IMR-90 (cell line): ENCODE results near the gene PSPN. TPM values are rescaled to one million over a fixed set of nuclear protein-coding genes. Genes with fewer than 3 reads are reported as not detected.

Source experiments
- ATAC-seq: fragments of 200-7000 bp; cut with Tn5 transposase; 2 replicates; pipeline ENCODE4 v1.9.1; 2020; ENCODE audit warnings: low read depth, mild to moderate bottlenecking, moderate library complexity
- BruUV-seq: library from RNA; stranded (reverse); fragments of 400-500 nt; replicated peaks from 2 replicates; lab custom pipeline; 2021; lab: Mats Ljungman, UMichigan
- CTCF ChIA-PET: fragments of 300-600 bp; formaldehyde crosslinking; extraction: SDS; loops from one replicate; lab custom pipeline; 2021; ENCODE audit warnings: antibody characterized with exemption; lab: Yijun Ruan, JAX
- POLR2A ChIA-PET: fragments of 300-600 bp; sonication (Branson Sonifier 250); formaldehyde crosslinking; loops from one replicate; lab custom pipeline; 2022; ENCODE audit warnings: antibody characterized with exemption; ENCODE audit not compliant: unreplicated experiment; lab: Charles Lee
- DNase-seq: peaks from one replicate; pipeline ENCODE4 v3.0.0; 2013
- H2AFZ ChIP-seq: replicated peaks from 2 replicates; pipeline ENCODE3; 2013; ENCODE audit warnings: low read length, mild to moderate bottlenecking; ENCODE audit not compliant: poor library complexity
- H2AK5ac ChIP-seq: 2 replicates; pipeline ENCODE4 v1.6.1; 2013; ENCODE audit warnings: low read depth, low read length, inconsistent platforms
- H2AK9ac ChIP-seq: replicated peaks from 2 replicates; pipeline ENCODE3; 2013; ENCODE audit warnings: mild to moderate bottlenecking, low read depth, low read length, moderate library complexity; ENCODE audit not compliant: poor library complexity
- H2BK120ac ChIP-seq: 2 replicates; pipeline ENCODE4 v1.6.1; 2013; ENCODE audit warnings: low read depth, low read length, inconsistent platforms
- H2BK15ac ChIP-seq: 3 replicates; pipeline ENCODE4 v1.6.1; 2013; ENCODE audit warnings: low read depth, low read length, inconsistent platforms
- H2BK20ac ChIP-seq: 2 replicates; pipeline ENCODE4 v1.6.1; 2013; ENCODE audit warnings: low read depth, mild to moderate bottlenecking, inconsistent platforms, low read length, moderate library complexity
- H2BK5ac ChIP-seq: 2 replicates; pipeline ENCODE4 v1.6.1; 2013; ENCODE audit warnings: mild to moderate bottlenecking, low read depth, low read length, inconsistent platforms; ENCODE audit not compliant: poor library complexity, severe bottlenecking
- H3K14ac ChIP-seq: replicated peaks from 2 replicates; pipeline ENCODE4 v1.6.1; 2013; ENCODE audit warnings: low read depth, low read length, inconsistent platforms
- H3K18ac ChIP-seq: 2 replicates; pipeline ENCODE4 v1.6.1; 2013; ENCODE audit warnings: low read depth, low read length, control low read depth
- H3K23ac ChIP-seq: 2 replicates; pipeline ENCODE4 v1.6.1; 2013; ENCODE audit warnings: low read depth, low read length, inconsistent platforms
- H3K27ac ChIP-seq: 2 replicates; pipeline ENCODE4 v1.5.1; 2013; ENCODE audit warnings: mild to moderate bottlenecking, control low read depth, low read length; ENCODE audit not compliant: insufficient read depth
- H3K27me3 ChIP-seq: 2 replicates; pipeline ENCODE4 v1.6.1; 2013; ENCODE audit warnings: low read length; ENCODE audit not compliant: control insufficient read depth, insufficient read depth
- H3K36me3 ChIP-seq: 2 replicates; pipeline ENCODE4 v1.6.1; 2013; ENCODE audit warnings: low read length, mixed read lengths; ENCODE audit not compliant: control insufficient read depth, insufficient read depth
- H3K4ac ChIP-seq: 2 replicates; pipeline ENCODE4 v1.6.1; 2013; ENCODE audit warnings: low read depth, low read length, inconsistent platforms
- H3K4me1 ChIP-seq: 2 replicates; pipeline ENCODE4 v1.6.1; 2013; ENCODE audit warnings: low read length, mixed read lengths; ENCODE audit not compliant: control insufficient read depth, insufficient read depth
- H3K4me2 ChIP-seq: 2 replicates; pipeline ENCODE4 v1.6.1; 2013; ENCODE audit warnings: low read depth, mild to moderate bottlenecking, control low read depth, low read length, moderate library complexity
- H3K4me3 ChIP-seq: 2 replicates; pipeline ENCODE4 v1.5.1; 2013; ENCODE audit warnings: low read depth, mild to moderate bottlenecking, control low read depth, low read length, moderate library complexity; ENCODE audit not compliant: insufficient read depth
- H3K56ac ChIP-seq: 2 replicates; pipeline ENCODE4 v1.6.1; 2013; ENCODE audit warnings: low read length, inconsistent platforms; ENCODE audit not compliant: insufficient read depth; ENCODE audit errors: extremely low read depth
- H3K79me1 ChIP-seq, 2 experiments: 2 replicates each; pipeline ENCODE4 v1.6.1; 2013; ENCODE audit warnings: low read length in 2 of 2, inconsistent platforms in 1 of 2, low read depth in 1 of 2
- H3K9ac ChIP-seq: 2 replicates; pipeline ENCODE4 v1.6.1; 2013; ENCODE audit warnings: low read depth, low read length, control low read depth
- H3K9me1 ChIP-seq: 2 replicates; pipeline ENCODE4 v1.6.1; 2013; ENCODE audit warnings: low read length, inconsistent platforms; ENCODE audit not compliant: insufficient read depth
- H3K9me3 ChIP-seq: 2 replicates; pipeline ENCODE4 v1.6.1; 2013; ENCODE audit warnings: low read length; ENCODE audit not compliant: control insufficient read depth, insufficient read depth
- H4K20me1 ChIP-seq: 2 replicates; pipeline ENCODE4 v1.6.1; 2013; ENCODE audit warnings: low read length, inconsistent platforms; ENCODE audit not compliant: insufficient read depth
- H4K5ac ChIP-seq: 2 replicates; pipeline ENCODE4 v1.6.1; 2013; ENCODE audit warnings: mild to moderate bottlenecking, low read depth, low read length, control low read depth
- H4K8ac ChIP-seq, 2 experiments: 2 replicates each; pipeline ENCODE4 v1.6.1; 2013; ENCODE audit warnings: low read depth in 2 of 2, low read length in 2 of 2, control low read depth in 1 of 2, inconsistent platforms in 1 of 2
- H4K91ac ChIP-seq: 2 replicates; pipeline ENCODE4 v1.6.1; 2013; ENCODE audit warnings: low read depth, low read length, inconsistent platforms; ENCODE audit not compliant: insufficient read depth
- MAFK ChIP-seq: IDR thresholded peaks from 2 replicates; pipeline ENCODE4 v1.6.1; 2012; ENCODE audit warnings: low read depth, low read length, improper control_type of control experiment
- MAZ ChIP-seq: IDR thresholded peaks from 2 replicates; pipeline ENCODE4 v1.6.1; 2012; ENCODE audit warnings: low read depth, mild to moderate bottlenecking, low read length, improper control_type of control experiment, moderate library complexity, borderline replicate concordance
- POLR2A ChIP-seq: IDR thresholded peaks from 2 replicates; pipeline ENCODE4 v1.6.1; 2012; ENCODE audit warnings: mild to moderate bottlenecking, low read depth, low read length
- RCOR1 ChIP-seq: IDR thresholded peaks from 2 replicates; pipeline ENCODE4 v1.6.1; 2012; ENCODE audit warnings: mild to moderate bottlenecking, low read length, improper control_type of control experiment; ENCODE audit not compliant: insufficient replicate concordance
- WGBS, 2 experiments: methylation state at CpG; one replicate each; pipeline versions ENCODE4 v1.1.5 to v1.1.7; 2013; ENCODE audit warnings: missing lambda C conversion rate in 2 of 2; ENCODE audit not compliant: insufficient read length in 1 of 2; ENCODE audit errors: extremely low coverage in 2 of 2; 5-methylcytosine and 5-hydroxymethylcytosine counted together
- dilution Hi-C: fragments of 300-500 bp; cut with HindIII; formaldehyde crosslinking; loops from one replicate; pipeline ENCODE4 v1.14.3; 2018; ENCODE audit warnings: low sequenced_read_pairs; ENCODE audit not compliant: unreplicated experiment
- in situ Hi-C: fragments of 300-500 bp; cut with MboI; formaldehyde crosslinking; loops from 3 replicates; pipeline ENCODE4 v1.14.3; 2019; ENCODE audit warnings: low sequenced_read_pairs, inconsistent platforms, mixed read lengths
- intact Hi-C: fragments of 100-400 bp; cut with micrococcal nuclease; formaldehyde crosslinking; loops from 2 replicates; pipeline ENCODE4 v1.10.0; 2022
- polyA plus RNA-seq, 3 experiments: library from polyadenylated mRNA; depleted of rRNA; stranded (reverse); fragments of >200 nt; gene quantifications; 2 replicates each; pipeline ENCODE4 v1.2.3, GENCODE V29; 2012; ENCODE audit warnings: low replicate concordance in 1 of 3
- total RNA-seq: library from RNA; depleted of rRNA; stranded (reverse); fragments of >200 nt; gene quantifications from 2 replicates; pipeline ENCODE4 v1.2.3, GENCODE V29; 2012

The PSPN gene
- total and polyA plus RNA-seq, 2 of the 4 experiments (the other 2 are of a cell fraction) = 0.34 to 0.54 TPM

- Histone ChIP-seq H3K9me1 (peaks cover 10% of the 10 kb centered on the region), H3K4me1 (peaks cover 11% of the 10 kb centered on the region), H3K27me3 (no peaks in the 10 kb centered on the region), H3K4me3 (no peak overlapping the region), H4K5ac (no peak overlapping the region), H3K9ac (no peak overlapping the region), H2AK5ac (no peak overlapping the region), H2BK20ac (no peak overlapping the region), H2AK9ac (peak overlapping the region; percentile 23), H2BK5ac (no peak overlapping the region), H3K23ac (no peak overlapping the region), H3K27ac (no peak overlapping the region), H3K4ac (no peak overlapping the region), H2BK120ac (no peak overlapping the region), H3K79me1 (peaks cover 7 to 14% of the 10 kb centered on the region in 2 experiments; a peak in 3 of 4 replicates), H3K36me3 (peaks cover 38% of the 10 kb centered on the region), H3K4me2 (no peak overlapping the region), H4K8ac (no peak overlapping the region), H4K20me1 (no peaks in the 10 kb centered on the region), H3K14ac (no peak overlapping the region), H3K18ac (no peak overlapping the region), H3K9me3 (peaks cover 7% of the 10 kb centered on the region; the same call in 1 of the 2 replicates), H2BK15ac (no peak overlapping the region), H4K91ac (peak overlapping the region; percentile 33; the same call in 1 of the 2 replicates), H3K56ac (no peak overlapping the region), H2AFZ (no peak overlapping the region)
- POLR2A ChIA-PET = no interaction called here
- intact Hi-C loops = no loop called here
- ATAC-seq = peak; percentile 8; the same call in 1 of the 2 replicates
- peak; percentile 41 for DNase-seq
- CTCF ChIA-PET = interaction anchor here (0.6 kb wide), 1 partner anchor 393 kb away, joined by 4 read pairs; no protein-coding TSS in a partner anchor
- no CpG with 5 or more reads among the region's 6 CpGs for WGBS, 2 experiments
- TF ChIP-seq MAZ = no peak
- no peak for TF ChIP-seq POLR2A
- peak; percentile 45; the same call in 1 of the 2 replicates for TF ChIP-seq MAFK
- no peak for TF ChIP-seq RCOR1
- no TSS peak for BruUV-seq
- in situ Hi-C loops = no loop called here
- dilution Hi-C loops = no loop called here
Measured at GRCh38 chr19:6378041-6378440, 2.3 kb upstream of the PSPN start.
